ENCODE measurements around the gene RNF14. TPM values are rescaled to one million over a fixed set of nuclear protein-coding genes. Genes with fewer than 3 reads are reported as not detected.

RNF14 gene
- polyA plus RNA-seq, 1 of the 3 experiments (the other 2 are of a cell fraction), result 24.5 TPM

GRCh38 chr5:141966963-141967333 lies 2.0 kb upstream of the RNF14 start:
- Histone ChIP-seq H2AFZ (ENCODE audit: low read depth) (no peak overlapping the region), H3K36me3 (replicated peaks in 1 of 2; ENCODE audit: control insufficient read depth in 1 of 2, insufficient read depth in 2 of 2, low read length in 1 of 2) (peaks cover under 1 to 4% of the 10 kb centered on the region in 2 experiments), H3K9me3 (no peaks in the 10 kb centered on the region), H3K4me3 (ENCODE audit: low read depth in 2 of 2, low read length in 1 of 2) (no peak overlapping the region), H3K79me2 (ENCODE audit: insufficient read depth) (peaks cover 28% of the 10 kb centered on the region), H3K27me3 (ENCODE audit: insufficient read depth) (no peaks in the 10 kb centered on the region), H3K27ac (ENCODE audit: low read depth in 2 of 2, low read length in 1 of 2) (no peak overlapping the region), H4K20me1 (ENCODE audit: insufficient read depth) (no peaks in the 10 kb centered on the region), H3F3A (replicated peaks; ENCODE audit: insufficient read depth) (peaks cover 8% of the 10 kb centered on the region), H3K4me1 (ENCODE audit: control insufficient read depth in 1 of 2, insufficient read depth in 2 of 2, low read depth in 1 of 2, low read length in 1 of 2) (peaks cover 0 to 13% of the 10 kb centered on the region in 2 experiments; a peak in 2 of 4 replicates), H3K4me2 (no peak overlapping the region), H3K9ac (no peak overlapping the region), H3K9me2 (no peaks in the 10 kb centered on the region)
- ChIA-PET CTCF (interaction anchor here (1.0 to 7.8 kb wide), 4 partner anchors 8 to 295 kb away, joined by 3 to 99 read pairs (median 30); partner anchors contain the start of gene PCDH12), POLR2A (no interaction called here)
- DNase-seq, result no peak
- TF ChIP-seq EP300 (IDR thresholded peaks at IDR 0.05; ENCODE audit: borderline replicate concordance in 1 of 2, low read depth in 1 of 2, low read length in 1 of 2), result no peak
- TF ChIP-seq RAD21 (IDR thresholded peaks at IDR 0.05; ENCODE audit: low read length), result no peak
- no peak for TF ChIP-seq ELF1 (IDR thresholded peaks at IDR 0.05)
- TF ChIP-seq RXRA (IDR thresholded peaks at IDR 0.05; ENCODE audit: borderline replicate concordance, low read depth), result no peak
- no peak for TF ChIP-seq MEF2A (IDR thresholded peaks at IDR 0.05; ENCODE audit: borderline replicate concordance, low read depth)
- no peak for TF ChIP-seq NRF1 (IDR thresholded peaks at IDR 0.05; ENCODE audit: low read depth, low read length)
- no peak for TF ChIP-seq SMC3 (IDR thresholded peaks at IDR 0.05; ENCODE audit: low read depth, low read length)
- TF ChIP-seq PBX3 (IDR thresholded peaks at IDR 0.05), result no peak
- TF ChIP-seq IRF3 (IDR thresholded peaks at IDR 0.05; ENCODE audit: low read depth, low read length), result no peak
- no peak for TF ChIP-seq YY1 (IDR thresholded peaks at IDR 0.05; ENCODE audit: low read depth)
- no peak for TF ChIP-seq USF1 (IDR thresholded peaks at IDR 0.05; ENCODE audit: borderline replicate concordance, low read depth)
- no peak for TF ChIP-seq USF2 (IDR thresholded peaks at IDR 0.05; ENCODE audit: borderline replicate concordance, low read depth, low read length)
- TF ChIP-seq TEAD4 (IDR thresholded peaks at IDR 0.05; ENCODE audit: borderline replicate concordance, insufficient read depth), result no peak
- no peak for TF ChIP-seq REST (IDR thresholded peaks at IDR 0.05; ENCODE audit: low read depth, low read length)
- no peak for TF ChIP-seq POLR2AphosphoS5 (IDR thresholded peaks at IDR 0.05; ENCODE audit: low read depth, low read length)
- no peak for TF ChIP-seq SIN3A (IDR thresholded peaks at IDR 0.05; ENCODE audit: borderline replicate concordance, low read depth, low read length)
- TF ChIP-seq ZBTB33 (IDR thresholded peaks at IDR 0.05; ENCODE audit: borderline replicate concordance, low read depth), result no peak
- no peak for TF ChIP-seq FOXM1 (IDR thresholded peaks at IDR 0.05; ENCODE audit: low read depth)
- 93% methylated on average over 2 of the region's 2 CpGs for WGBS (ENCODE audit: low lambda C conversion rate)

Data from SK-N-SH (cell line).